Ishikawa (cell line): ENCODE measurements around the gene BCAR1.

Experiments used
- CEBPB ChIP-seq: IDR thresholded peaks from 2 replicates; pipeline ENCODE4 v1.6.1; 2012
- CREB1 ChIP-seq: IDR thresholded peaks from 2 replicates; pipeline ENCODE4 v1.6.1; 2012; ENCODE audit warnings: low read depth
- EGR1 ChIP-seq: IDR thresholded peaks from 2 replicates; pipeline ENCODE4 v1.6.1; 2012
- EP300 ChIP-seq: IDR thresholded peaks from 2 replicates; pipeline ENCODE4 v1.6.1; 2012; ENCODE audit warnings: borderline replicate concordance
- FOXM1 ChIP-seq: IDR thresholded peaks from 2 replicates; pipeline ENCODE4 v1.6.1; 2012; ENCODE audit warnings: low read depth, borderline replicate concordance
- NFIC ChIP-seq: IDR thresholded peaks from 2 replicates; pipeline ENCODE4 v1.6.1; 2012
- RAD21 ChIP-seq: IDR thresholded peaks from 2 replicates; pipeline ENCODE4 v1.6.1; 2012; ENCODE audit warnings: low read depth
- TAF1 ChIP-seq: IDR thresholded peaks from 2 replicates; pipeline ENCODE4 v1.6.1; 2012; ENCODE audit warnings: low read depth, mild to moderate bottlenecking
- TCF12 ChIP-seq: IDR thresholded peaks from 2 replicates; pipeline ENCODE4 v1.6.1; 2012; ENCODE audit warnings: low read depth
- TEAD4 ChIP-seq: IDR thresholded peaks from 2 replicates; pipeline ENCODE4 v1.6.1; 2012
- USF1 ChIP-seq: IDR thresholded peaks from 2 replicates; pipeline ENCODE4 v1.6.1; 2012
- YY1 ChIP-seq: IDR thresholded peaks from 2 replicates; pipeline ENCODE4 v1.6.1; 2012; ENCODE audit warnings: low read depth
- ZBTB7A ChIP-seq: IDR thresholded peaks from 2 replicates; pipeline ENCODE4 v1.6.1; 2012; ENCODE audit warnings: low read depth
- TF ChIP-seq, protein P1 (sequence below): IDR thresholded peaks from 2 replicates; pipeline ENCODE4 v1.6.1; 2012; ENCODE audit warnings: low read depth, mild to moderate bottlenecking
- TF ChIP-seq, protein P2 (sequence below): IDR thresholded peaks from 2 replicates; pipeline ENCODE4 v1.6.1; 2012

The BCAR1 gene

GRCh38 chr16:75208242-75208825, 43.1 kb downstream of the BCAR1 start:
- TF ChIP-seq FOXM1 (no peak), YY1 (no peak), TEAD4 (no peak), NFIC (no peak), EGR1 (no peak), CREB1 (no peak)
- TF ChIP-seq, protein P1, sequence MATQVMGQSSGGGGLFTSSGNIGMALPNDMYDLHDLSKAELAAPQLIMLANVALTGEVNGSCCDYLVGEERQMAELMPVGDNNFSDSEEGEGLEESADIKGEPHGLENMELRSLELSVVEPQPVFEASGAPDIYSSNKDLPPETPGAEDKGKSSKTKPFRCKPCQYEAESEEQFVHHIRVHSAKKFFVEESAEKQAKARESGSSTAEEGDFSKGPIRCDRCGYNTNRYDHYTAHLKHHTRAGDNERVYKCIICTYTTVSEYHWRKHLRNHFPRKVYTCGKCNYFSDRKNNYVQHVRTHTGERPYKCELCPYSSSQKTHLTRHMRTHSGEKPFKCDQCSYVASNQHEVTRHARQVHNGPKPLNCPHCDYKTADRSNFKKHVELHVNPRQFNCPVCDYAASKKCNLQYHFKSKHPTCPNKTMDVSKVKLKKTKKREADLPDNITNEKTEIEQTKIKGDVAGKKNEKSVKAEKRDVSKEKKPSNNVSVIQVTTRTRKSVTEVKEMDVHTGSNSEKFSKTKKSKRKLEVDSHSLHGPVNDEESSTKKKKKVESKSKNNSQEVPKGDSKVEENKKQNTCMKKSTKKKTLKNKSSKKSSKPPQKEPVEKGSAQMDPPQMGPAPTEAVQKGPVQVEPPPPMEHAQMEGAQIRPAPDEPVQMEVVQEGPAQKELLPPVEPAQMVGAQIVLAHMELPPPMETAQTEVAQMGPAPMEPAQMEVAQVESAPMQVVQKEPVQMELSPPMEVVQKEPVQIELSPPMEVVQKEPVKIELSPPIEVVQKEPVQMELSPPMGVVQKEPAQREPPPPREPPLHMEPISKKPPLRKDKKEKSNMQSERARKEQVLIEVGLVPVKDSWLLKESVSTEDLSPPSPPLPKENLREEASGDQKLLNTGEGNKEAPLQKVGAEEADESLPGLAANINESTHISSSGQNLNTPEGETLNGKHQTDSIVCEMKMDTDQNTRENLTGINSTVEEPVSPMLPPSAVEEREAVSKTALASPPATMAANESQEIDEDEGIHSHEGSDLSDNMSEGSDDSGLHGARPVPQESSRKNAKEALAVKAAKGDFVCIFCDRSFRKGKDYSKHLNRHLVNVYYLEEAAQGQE = no peak

DNA sequence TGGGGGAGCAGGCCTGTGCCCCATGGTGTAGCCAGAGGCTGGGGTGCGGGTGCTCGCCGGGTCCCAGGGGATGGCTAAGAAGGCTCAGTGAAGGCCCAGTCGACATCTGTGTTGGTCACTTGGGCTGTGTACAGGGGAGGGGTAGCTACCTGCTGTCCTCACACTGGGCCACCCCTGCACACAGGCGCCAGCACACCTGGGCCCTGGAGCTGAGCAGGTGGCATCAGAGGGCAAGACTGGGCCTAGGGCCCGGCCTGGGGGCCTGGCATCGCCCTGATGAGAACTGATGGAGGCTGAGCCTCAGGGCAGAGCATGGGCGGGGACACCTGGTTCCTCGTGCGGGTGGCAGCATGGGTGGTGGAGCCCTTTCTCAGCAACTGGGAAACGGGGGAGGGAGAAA, 43.6 kb downstream of the BCAR1 start:
- TF ChIP-seq CEBPB (no peak), USF1 (no peak), YY1 (no peak), TCF12 (no peak), CREB1 (no peak), NFIC (no peak), EGR1 (no peak), TEAD4 (no peak), FOXM1 (no peak), TAF1 (no peak), ZBTB7A (no peak), EP300 (no peak), RAD21 (no peak)
- TF ChIP-seq, protein P1 = no peak
- TF ChIP-seq, protein P2, sequence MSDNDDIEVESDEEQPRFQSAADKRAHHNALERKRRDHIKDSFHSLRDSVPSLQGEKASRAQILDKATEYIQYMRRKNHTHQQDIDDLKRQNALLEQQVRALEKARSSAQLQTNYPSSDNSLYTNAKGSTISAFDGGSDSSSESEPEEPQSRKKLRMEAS = no peak

DNA sequence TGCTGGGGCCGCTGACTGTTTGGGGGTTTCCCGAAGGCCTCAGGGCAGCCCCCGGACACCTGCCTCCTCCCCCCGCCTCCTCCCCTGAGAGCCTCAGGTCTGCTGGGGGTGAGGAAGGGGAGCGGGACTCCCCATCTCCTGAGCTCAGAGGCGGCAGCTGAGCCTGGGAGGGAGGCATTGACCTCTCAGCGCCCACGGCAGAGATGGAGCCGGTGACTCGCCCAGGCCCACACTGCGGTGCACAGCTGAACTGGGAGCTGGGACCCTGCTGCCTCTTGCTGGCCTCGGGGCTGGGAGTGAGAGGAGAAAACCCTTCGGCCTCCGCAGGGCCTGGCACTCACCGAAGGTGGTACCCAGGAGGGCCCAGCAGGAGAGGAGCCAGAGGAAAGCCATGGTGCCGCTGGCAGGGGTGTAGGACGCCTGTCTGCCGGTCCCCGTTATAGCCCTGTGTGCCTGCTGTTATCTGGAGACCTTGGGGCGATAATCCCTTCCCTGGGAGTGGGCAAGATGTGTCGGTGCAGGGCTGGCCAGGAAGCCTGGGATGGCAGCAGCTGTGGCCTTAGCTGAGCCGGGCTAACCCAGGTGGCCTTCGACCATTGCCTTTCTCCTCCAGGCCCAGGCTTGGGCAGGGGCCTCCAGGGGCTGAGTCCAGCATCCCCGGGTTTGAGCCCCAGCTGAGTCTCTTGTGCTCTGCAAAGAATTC, 44.5 kb downstream of the BCAR1 start, which contains the start of gene CTRB2:
CTRB2 (minus strand) TSS at position 413 of the 703 bp plus-strand sequence; CDS start at position 393, 20 bp downstream.
- TF ChIP-seq RAD21 = no peak
- no peak for TF ChIP-seq TAF1
- no peak for TF ChIP-seq CEBPB
- TF ChIP-seq, protein P1 = no peak
- TF ChIP-seq CREB1 = no peak
- no peak for TF ChIP-seq FOXM1
- no peak for TF ChIP-seq TEAD4
- no peak for TF ChIP-seq YY1
- TF ChIP-seq EP300 = no peak
- no peak for TF ChIP-seq USF1
- TF ChIP-seq NFIC = no peak
- no peak for TF ChIP-seq EGR1
- TF ChIP-seq, protein P2 = no peak
- no peak for TF ChIP-seq TCF12
- no peak for TF ChIP-seq ZBTB7A

GRCh38 chr16:75204410-75204758, 47.0 kb downstream of the BCAR1 start:
- no peak for TF ChIP-seq CEBPB
- TF ChIP-seq YY1 = no peak
- TF ChIP-seq, protein P1 = no peak
- no peak for TF ChIP-seq EP300
- TF ChIP-seq TEAD4 = no peak
- no peak for TF ChIP-seq RAD21
- no peak for TF ChIP-seq NFIC
- TF ChIP-seq TCF12 = no peak
- no peak for TF ChIP-seq TAF1
- TF ChIP-seq FOXM1 = no peak
- no peak for TF ChIP-seq USF1
- TF ChIP-seq CREB1 = no peak
- no peak for TF ChIP-seq ZBTB7A
- TF ChIP-seq, protein P2 = no peak
